ENCODE results near the gene SLC50A1. TPM values are rescaled to one million over a fixed set of nuclear protein-coding genes. Genes with fewer than 3 reads are reported as not detected.
A peak's percentile ranks its signal among the peaks of the same experiment; 100 is the strongest.

SLC50A1 gene
- total RNA-seq, 1 donor from 2014 or later = 20.8 TPM

DNA sequence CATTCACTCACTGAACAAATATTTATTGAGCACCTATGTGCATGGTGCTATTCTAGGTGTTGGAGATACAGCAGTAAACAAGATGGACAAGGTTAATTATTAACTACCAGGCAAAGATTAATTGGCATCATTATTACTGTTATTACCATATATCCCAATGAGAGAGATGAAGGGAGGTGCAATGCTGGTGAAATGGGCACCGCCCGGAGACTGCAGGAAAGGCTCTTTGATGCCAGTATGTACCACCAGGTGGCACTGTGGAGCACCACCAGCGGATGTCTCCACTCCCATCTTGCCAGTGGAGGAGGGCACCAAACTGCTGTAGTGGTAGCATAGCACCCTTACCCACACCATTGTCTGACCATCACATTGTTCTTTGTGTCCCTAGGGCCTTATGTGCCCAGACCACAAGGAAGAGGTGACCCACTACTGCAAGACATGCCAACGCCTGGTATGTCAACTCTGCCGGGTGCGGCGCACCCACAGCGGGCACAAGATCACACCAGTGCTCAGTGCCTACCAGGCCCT is 41.0 kb downstream of the SLC50A1 start:
- DNase-seq (ENCODE audit: low spot score) = peak; percentile 92
- intact Hi-C loops (cut with DNase I) = loop anchor here (10.0 kb wide), 1 partner anchor 52 kb away; the partner anchor contains the start of gene EFNA1
- peak; percentile 64 for ATAC-seq

DNA sequence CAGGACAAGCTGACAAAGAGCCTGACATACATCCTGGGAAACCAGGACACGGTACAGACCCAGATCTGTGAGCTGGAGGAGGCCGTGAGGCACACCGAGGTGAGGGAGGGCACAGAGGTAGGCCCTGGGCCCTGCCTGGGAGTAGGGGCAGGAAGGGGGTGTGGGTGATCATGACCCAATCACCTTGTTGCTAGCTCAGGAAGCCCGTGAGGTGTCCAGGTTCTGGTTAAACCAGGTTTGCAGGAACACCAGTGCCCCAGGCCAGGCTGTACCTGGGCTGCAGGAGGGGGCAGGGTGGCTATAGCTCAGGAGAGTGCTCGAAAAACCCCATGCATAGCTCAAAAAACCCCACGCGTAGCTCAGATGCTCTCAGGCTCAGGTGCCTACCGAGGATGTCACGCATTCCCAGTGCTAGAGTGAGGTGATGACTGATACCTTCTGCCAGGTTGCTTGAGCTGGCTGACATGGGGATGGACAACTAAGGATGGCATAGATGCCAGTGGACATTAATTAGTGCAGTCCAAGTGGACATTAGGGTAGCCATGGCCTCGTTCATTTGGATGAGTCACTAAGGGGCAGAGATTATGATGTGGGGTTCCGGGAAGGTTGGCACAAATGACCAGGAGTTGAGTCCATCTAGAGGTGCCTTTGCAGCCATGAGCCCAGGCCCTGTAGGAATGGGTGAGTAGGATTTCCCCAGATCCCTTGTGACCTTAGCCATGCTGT is 41.7 kb downstream of the SLC50A1 start:
- intact Hi-C loops (cut with DNase I) = loop anchor here (10.0 kb wide), 1 partner anchor 53 kb away; the partner anchor contains the start of gene EFNA1
- peak; percentile 48 for DNase-seq (ENCODE audit: low spot score)
- no peak for ATAC-seq

DNA sequence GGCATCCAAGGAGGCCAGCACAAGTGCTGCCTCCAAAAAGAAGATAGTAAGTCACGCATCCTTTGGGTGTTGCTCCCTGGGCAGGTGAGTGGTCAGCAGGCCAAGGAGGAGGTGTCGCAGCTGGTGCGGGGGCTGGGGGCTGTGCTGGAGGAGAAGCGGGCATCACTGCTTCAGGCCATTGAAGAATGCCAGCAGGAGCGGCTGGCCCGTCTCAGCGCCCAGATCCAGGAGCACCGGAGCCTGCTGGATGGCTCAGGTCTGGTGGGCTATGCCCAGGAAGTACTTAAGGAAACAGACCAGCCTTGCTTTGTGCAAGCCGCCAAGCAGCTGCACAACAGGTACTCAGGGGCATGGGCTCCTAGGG is 42.2 kb downstream of the SLC50A1 start:
- ATAC-seq (no peak), DNase-seq (ENCODE audit: low spot score) (peak; percentile 63)
- intact Hi-C loops (cut with DNase I) = loop anchor here (10.0 kb wide), 1 partner anchor 53 kb away; the partner anchor contains the start of gene EFNA1

DNA sequence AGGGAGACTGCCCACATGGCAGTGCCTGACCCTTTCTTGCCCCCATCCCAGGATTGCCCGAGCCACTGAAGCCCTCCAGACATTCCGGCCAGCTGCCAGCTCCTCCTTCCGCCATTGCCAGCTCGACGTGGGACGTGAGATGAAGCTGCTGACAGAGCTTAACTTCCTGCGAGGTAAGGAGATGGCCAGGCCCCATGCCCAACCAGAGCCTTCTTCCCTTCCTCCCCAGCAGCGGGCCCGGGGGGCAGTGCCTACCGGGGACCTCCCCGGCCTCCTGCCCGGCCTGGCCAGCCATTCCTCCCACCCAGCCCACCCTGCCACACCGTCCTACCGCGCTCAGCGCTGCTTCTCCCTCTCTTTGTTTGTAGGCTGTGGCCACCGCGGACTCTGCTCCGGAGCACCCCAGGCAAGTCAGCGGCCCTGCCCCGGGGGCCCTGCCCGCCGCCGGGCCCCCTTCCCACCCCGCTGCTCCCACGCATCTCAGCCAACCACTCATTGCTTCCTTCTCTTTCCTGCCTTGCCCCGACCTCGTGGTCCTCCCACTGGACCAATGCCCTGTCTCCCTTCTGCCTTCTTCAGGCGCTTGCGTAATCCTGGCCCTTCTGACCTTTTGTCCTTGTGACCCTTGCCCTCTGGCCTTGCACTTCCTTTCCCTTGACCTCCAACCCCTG is 42.9 kb downstream of the SLC50A1 start:
- intact Hi-C loops (cut with DNase I) = loop anchor here (10.0 kb wide), 1 partner anchor 54 kb away; the partner anchor contains the start of gene EFNA1
- ATAC-seq (no peak), DNase-seq (ENCODE audit: low spot score) (peak; percentile 69)

DNA sequence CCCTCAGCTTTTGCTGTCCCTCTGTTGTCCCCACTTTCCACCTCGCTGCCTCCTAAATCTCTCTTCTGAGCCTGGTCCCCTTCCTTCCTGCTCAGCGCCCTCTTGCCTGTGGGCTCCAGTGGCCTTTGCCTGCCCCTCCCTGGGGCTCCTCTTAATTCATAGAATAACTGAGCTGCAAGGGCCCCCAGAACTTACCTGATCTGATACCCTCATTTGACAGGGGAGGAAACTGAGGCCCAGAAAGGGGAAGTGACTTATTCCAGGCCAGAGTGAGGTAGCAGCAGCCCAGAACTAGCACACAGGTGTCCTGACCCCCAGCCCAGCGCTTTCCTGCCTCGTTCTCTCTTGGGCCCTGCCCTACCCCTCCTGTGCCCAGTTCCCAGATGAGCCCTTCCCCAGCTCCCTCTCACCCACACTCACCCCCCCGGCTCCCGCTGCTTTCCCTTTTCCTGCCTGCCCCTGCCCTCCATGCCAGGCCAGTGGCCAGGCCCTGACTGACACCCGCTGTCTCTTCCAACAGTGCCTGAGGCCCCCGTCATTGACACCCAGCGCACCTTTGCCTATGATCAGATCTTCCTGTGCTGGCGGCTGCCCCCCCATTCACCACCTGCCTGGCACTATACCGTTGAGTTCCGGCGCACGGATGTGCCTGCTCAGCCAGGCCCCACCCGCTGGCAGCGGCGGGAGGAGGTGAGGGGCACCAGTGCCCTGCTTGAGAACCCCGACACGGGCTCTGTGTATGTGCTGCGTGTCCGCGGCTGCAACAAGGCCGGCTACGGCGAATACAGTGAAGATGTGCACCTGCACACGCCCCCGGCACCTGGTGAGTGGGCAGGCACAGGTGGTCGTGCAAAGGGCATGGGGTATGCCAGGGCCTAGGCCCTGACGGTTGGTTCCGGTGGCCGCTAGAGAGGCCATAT is 43.7 kb downstream of the SLC50A1 start:
- no peak for ATAC-seq
- DNase-seq (ENCODE audit: low spot score) = peak; percentile 62
- intact Hi-C loops (cut with DNase I) = loop anchor here (10.0 kb wide), 1 partner anchor 55 kb away; the partner anchor contains the start of gene EFNA1

DNA sequence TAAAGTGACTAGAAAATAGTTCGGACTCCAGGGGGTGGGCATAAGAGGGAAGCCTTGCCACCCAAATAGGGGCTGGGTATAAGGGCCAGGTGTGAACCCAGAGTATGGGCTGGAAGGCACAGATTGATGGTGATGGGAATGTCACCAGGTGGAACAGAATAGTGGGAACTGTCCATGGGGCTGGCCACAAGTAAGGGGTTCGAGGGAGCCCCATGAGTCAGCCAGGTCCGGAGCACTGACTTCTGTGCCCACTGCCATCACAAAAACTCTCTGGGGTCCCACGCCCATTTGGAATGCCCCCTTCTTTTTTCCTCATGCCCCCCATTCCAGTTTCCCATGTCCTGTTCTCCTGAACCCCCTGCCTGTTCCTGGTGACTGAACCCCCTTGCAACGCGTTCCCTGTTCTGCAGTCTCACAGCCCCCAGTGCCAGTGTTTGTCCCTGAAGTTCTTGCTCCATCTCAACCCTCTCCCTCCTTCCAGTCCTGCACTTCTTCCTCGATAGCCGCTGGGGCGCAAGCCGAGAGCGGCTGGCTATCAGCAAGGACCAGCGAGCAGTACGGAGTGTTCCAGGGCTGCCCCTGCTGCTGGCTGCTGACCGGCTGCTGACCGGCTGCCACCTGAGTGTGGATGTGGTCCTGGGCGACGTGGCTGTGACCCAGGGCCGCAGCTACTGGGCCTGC is 45.9 kb downstream of the SLC50A1 start:
- ATAC-seq (no peak), DNase-seq (ENCODE audit: low spot score) (no peak)
- intact Hi-C loops (cut with DNase I) = no loop called here

DNA sequence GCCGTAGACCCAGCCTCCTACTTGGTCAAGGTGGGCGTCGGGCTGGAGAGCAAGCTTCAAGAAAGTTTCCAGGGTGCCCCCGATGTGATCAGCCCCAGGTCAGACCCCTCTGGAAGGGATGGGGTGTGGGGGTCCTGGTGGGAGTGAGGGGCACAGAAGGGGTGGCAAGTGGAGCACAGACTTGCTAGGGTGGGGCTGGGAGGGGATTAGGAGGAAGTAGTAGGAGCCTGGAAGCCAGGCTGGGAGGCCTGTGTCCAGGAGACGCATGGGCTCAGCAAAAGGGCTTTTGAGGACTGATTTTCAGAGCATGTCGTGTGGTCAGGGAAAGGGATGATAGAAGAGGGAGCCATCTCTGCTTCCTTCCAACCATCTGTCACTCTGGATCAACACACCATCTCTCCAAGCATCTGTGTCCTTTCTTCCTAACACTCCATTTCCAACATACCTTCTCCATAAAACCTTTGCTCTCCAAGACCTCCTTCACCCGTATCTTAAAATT is 46.4 kb downstream of the SLC50A1 start:
- intact Hi-C loops (cut with DNase I) = no loop called here
- DNase-seq (ENCODE audit: low spot score) (no peak), ATAC-seq (no peak)

DNA sequence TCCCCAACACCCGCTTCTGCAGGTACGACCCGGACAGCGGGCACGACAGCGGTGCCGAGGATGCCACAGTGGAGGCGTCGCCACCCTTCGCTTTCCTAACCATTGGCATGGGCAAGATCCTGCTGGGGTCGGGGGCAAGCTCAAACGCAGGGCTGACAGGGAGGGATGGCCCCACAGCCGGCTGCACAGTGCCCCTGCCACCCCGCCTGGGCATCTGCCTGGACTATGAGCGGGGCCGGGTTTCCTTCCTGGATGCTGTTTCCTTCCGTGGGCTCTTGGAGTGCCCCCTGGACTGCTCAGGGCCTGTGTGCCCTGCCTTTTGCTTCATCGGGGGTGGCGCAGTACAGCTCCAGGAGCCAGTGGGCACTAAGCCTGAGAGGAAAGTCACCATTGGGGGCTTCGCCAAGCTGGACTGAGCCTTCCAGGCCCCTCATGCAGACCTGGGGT is 48.1 kb downstream of the SLC50A1 start:
- DNase-seq (ENCODE audit: low spot score) = no peak
- intact Hi-C loops (cut with DNase I) = no loop called here
- no peak for ATAC-seq

DNA sequence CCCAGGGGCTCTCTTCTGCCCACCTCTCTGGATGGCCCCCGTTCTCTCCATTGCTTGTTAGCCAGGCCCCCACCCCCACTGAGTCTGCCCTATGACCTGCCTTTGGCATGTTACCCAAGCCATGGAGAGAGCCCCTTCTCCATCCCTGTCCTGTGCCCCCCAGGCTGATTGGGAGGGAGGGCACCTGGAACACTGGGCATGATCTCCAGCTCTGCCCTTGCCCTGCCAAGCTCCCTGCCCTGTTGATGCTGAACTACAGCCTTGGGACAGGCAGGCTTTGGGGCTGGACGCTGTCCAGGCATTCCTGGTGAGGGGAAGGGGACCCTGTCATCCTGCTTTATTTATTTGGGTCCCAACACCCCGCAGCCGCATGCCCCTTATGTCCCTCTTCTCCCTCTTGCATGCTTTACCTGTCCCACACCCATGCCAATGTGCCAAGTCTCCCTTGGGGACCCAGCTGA is 48.7 kb downstream of the SLC50A1 start:
- intact Hi-C loops (cut with DNase I) = no loop called here
- DNase-seq (ENCODE audit: low spot score) (no peak), ATAC-seq (no peak)

DNA sequence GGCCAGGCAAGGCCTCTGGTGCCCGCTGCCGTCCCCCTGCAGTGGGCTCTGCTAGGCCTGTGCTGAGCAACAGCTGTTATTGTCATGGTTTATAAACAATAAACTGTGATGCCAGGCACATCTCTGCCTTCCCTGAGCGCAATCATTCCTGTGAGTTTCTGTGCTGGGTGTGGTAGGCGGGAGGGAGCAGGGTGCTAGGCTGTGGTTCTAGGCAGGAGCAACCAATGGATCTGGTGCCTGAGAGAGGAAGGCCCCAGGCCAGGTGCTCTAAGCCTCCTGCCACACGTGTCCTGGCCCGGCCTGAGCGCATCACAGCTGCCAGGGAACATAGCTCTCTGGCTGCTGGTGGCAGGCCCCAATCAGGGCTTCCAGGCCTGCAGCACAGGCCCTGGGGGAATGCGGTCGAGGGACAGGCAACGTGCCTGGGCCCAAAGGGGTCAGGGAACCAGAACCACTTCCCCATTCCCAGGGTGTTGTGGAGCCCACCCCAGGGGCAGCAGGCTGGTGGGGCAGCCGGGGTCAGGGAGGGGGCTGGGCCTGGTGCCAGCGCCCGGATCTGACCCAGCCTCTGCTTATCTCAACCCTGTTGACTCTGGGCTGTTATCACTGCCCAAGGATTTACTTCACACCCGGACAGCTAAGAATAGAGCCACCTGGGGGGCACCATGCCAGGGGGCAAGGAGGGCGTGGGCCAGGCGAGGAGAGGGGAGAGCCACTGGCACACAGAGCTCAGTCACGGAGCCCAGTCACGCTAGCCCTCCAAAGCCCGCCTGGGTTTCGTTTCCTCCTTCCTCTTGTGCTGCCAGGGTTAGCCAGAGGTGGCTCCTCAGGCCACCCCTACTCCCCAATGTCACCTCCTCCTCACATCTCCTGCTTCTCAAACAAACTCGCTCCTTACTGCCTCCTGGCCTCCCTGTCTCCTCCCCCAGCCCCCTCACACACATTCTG is 49.5 kb downstream of the SLC50A1 start:
- ATAC-seq (peak; percentile 48), DNase-seq (ENCODE audit: low spot score) (no peak)
- intact Hi-C loops (cut with DNase I) = no loop called here

DNA sequence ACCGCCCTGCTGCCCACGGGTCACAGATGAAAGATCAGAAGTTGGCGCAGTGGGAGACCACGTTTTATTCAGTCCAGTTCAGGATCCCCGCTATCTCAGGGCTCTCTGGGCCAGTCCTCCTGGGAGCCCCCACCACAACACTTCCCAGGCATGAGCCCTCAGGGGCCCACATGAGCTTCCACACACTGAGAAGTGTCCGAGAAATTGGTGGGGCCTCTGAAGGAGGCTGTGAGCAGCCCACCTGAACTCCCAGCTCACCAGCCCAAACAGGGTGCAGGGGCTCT is 50.1 kb downstream of the SLC50A1 start:
- ATAC-seq (no peak), DNase-seq (ENCODE audit: low spot score) (no peak)

DNA sequence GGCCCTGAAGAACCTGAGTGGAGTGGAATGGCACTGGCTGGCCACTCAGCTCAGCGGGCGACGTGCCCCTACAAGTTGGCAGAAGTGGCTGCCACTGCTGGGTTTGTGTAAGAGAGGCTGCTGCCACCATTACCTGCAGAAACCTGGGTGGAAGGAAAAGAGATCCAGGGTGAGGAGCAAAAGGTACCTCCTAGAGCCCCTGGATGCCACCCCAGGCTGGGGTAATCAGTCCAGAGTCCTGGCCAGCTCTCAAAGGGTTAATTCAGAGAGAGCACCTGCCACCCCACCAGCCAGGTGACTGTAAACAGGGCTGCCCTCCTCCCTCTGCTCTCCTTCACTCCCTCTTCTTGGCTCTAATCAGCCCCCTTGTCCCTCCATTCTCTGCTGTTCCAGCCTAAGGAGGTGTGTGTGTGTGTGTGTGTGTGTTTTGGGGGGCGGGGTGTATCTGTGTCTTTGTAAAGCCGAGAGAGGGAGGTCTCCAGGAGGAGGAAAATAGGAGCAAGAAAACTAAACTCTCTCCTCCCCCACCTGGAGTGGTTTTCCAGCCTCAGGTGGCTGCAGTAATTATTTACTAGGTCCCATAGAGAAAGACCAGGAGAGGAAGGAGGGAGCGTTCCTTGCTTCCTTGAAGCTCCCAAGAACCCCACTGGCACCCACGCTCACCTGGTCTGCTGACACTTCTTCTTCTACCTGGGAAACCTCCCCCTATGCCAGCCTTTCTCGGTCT is 50.6 kb downstream of the SLC50A1 start:
- DNase-seq (ENCODE audit: low spot score) (no peak), ATAC-seq (peak; percentile 8)
- intact Hi-C loops (cut with DNase I) = no loop called here

More for the DNA sequence above, 50.1 kb downstream of the SLC50A1 start:
- intact Hi-C loops (cut with DNase I) = no loop called here

DNA sequence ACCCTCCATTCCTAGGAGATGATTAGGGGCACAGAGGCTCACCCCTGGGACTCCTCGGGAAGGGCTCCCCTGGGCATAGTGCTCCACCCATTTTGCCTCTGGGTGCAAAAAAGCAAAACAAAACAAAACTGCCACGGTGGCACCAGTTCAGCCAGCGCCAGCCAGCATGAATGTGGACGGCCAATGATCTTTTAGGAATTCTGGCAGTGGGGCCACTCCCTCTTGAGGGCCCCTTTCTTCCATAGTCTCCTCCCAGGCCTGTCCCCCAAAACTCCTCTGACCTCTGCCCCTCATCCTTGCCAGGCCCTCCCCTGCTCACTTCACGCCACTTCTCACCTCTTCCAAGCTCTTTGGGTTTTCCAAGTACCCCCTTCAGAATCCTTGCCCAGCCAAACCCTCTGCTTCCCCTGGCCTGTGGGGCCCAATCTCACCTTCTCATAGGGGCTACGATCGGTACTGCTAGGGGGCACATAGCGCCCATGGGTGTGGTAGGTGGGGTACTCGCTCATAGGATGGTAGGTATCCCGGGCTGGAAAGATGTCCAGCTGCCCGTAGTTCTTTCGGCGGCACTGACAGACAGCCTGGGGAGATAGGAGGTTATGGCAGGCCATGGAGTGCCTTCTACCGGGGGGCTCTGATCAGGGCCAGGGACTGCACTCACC is 51.3 kb downstream of the SLC50A1 start:
- intact Hi-C loops (cut with DNase I) = no loop called here
- ATAC-seq = peak; percentile 17
- no peak for DNase-seq (ENCODE audit: low spot score)

DNA sequence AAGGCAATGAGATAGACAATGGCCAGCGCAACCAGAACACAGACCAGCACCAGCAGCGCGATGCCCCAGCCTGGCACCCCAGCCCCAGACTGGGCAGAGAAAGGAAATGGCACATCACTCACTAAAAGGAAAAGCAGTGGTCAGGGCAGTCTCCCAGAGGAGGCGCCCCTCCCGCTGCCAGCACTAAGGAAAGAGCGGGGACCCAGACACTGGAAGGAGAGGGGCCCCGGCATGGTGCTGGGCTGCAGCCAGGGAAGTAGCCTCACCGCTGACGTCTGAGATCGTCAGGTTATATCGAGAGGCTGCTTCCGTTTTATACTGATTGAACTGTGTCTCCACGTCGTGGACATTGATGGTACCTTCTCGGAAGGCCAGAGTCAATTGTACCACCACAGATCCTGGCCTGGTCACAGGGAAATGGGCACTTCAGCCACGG is 51.8 kb downstream of the SLC50A1 start:
- ATAC-seq (no peak), DNase-seq (ENCODE audit: low spot score) (no peak)
- intact Hi-C loops (cut with DNase I) = no loop called here

DNA sequence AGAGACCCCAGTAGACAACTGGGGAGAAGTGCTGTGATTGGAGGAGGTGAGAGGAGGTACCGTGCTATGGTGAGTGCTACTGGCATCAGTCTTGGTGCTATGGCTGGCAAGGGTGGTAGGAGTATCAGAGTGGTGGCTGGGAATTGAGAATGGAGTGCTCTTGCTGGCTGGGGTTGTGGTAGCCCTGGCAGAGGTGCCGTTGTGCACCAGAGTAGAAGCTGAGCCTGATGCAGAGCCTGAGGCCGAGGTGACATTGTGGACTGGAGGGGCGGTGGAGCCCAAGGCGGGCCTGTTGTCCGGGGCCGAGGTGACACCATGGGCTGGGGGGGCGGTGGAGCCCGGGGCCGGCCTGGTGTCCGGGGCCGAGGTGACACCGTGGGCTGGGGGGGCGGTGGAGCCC is 52.6 kb downstream of the SLC50A1 start:
- ATAC-seq = no peak
- intact Hi-C loops (cut with DNase I) = no loop called here
- DNase-seq (ENCODE audit: low spot score) = no peak

All from sciatic nerve (tissue), 2 donors.